Hematopoietic multipotent progenitor cell treated with erythropoietin and hydrocortisone succinate and interleukin-3 and kit ligand, for 8 days (in vitro differentiated cells): Measurements from ENCODE around the gene PCDHB4.
"Not testable (repeated sequence)": the region's sequence is repeated elsewhere in the genome, so short reads cannot be mapped to it uniquely, and the experiment has no call there.

ENCODE experiments used
- DNase-seq: peaks from one replicate; pipeline ENCODE4 v3.0.0-alpha.2; 2015

PCDHB4 gene

DNA sequence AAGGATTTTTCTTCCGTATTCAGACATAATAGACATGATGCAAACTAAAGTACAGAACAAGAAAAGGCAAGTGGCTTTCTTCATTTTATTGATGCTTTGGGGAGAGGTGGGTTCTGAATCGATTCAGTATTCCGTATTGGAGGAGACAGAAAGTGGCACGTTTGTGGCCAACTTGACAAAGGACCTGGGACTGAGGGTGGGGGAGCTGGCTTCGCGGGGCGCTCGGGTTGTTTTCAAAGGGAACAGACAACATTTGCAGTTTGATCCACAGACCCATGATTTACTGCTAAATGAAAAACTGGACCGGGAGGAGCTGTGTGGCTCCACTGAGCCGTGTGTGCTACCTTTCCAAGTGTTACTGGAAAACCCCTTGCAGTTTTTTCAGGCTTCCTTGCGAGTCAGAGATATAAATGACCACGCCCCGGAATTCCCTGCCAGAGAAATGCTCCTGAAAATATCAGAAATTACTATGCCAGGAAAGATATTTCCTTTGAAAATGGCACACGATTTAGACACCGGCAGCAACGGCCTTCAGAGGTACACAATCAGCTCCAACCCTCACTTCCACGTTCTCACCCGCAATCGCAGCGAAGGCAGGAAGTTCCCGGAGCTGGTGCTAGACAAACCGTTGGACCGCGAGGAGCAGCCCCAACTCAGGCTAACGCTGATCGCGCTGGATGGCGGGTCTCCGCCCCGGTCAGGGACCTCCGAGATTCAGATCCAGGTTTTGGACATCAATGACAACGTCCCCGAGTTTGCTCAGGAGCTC is 28.8 kb downstream of the PCDHB4 start:
- DNase-seq, result no peak

DNA sequence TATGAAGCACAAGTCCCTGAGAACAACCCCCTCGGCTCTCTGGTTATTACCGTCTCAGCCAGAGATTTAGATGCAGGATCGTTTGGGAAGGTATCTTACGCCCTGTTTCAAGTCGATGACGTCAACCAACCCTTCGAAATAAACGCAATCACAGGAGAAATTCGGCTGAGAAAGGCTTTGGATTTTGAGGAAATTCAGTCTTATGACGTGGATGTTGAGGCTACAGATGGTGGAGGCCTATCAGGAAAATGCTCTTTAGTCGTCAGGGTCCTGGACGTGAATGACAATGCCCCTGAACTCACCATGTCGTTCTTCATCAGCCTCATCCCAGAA is 29.3 kb downstream of the PCDHB4 start:
- no peak for DNase-seq

DNA sequence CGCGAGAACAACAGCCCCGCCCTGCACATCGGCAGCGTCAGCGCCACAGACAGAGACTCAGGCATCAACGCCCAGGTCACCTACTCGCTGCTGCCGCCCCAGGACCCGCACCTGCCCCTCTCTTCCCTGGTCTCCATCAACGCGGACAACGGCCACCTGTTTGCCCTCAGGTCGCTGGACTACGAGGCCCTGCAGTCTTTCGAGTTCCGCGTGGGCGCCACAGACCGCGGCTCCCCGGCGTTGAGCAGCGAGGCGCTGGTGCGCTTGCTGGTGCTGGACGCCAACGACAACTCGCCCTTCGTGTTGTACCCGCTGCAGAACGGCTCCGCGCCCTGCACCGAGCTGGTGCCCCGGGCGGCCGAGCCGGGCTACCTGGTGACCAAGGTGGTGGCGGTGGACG is 30.0 kb downstream of the PCDHB4 start:
- not testable (repeated sequence) for DNase-seq

DNA sequence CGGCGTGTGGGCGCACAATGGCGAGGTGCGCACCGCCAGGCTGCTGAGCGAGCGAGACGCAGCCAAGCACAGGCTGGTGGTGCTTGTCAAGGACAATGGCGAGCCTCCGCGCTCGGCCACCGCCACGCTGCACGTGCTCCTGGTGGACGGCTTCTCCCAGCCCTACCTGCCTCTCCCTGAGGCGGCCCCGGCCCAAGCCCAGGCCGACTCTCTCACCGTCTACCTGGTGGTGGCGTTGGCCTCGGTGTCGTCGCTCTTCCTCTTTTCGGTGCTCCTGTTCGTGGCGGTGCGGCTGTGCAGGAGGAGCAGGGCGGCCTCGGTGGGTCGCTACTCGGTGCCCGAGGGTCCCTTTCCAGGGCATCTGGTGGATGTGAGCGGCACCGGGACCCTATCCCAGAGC is 30.5 kb downstream of the PCDHB4 start:
- not testable (repeated sequence) for DNase-seq

DNA sequence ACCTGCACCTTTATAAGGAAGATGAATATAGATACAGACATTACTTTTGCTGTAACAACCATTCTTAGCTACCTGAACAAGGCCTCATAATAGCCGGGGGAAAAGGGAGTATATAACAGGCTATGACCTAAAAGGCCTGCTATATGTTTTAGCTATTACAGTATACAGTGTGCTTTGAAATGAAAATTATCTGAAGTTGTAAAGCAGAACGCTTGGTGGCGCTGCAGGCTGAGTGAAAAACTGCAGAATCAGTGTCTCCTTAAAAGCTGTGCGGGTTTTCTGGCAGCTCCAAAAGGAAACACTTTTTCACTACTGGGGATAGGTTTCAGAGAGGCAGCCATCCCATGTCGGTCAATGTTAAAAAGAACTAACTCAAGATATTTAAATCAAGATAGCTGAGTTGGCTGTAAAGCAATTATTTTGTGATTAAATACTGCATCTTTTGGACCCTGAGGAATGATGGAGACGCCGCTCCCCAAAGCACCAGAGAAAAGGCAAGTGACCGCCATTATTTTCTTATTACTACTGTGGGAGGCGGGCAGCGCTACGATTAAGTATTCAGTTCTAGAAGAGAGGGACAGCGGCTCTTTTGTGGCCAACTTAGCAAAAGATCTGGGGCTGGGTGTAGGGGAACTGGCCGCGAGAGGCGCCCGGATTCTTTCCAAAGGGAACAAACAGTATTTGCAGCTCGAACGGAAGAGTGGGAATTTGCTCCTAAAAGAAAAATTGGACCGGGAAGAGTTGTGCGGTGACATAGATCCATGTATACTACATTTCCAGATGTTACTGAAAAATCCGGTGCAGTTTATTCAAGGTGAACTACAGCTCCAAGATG is 34.1 kb downstream of the PCDHB4 start:
- no peak for DNase-seq

DNA sequence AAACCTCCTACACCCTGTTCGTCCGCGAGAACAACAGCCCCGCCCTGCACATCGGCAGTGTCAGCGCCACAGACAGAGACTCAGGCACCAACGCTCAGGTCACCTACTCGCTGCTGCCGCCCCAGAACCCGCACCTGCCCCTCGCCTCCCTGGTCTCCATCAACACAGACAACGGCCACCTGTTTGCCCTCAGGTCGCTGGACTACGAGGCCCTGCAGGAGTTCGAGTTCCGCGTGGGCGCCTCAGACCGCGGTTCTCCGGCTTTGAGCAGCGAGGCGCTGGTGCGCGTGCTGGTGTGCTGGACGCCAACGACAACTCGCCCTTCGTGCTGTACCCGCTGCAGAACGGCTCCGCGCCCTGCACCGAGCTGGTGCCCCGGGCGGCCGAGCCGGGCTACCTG is 35.7 kb downstream of the PCDHB4 start:
- DNase-seq, result not testable (repeated sequence)

DNA sequence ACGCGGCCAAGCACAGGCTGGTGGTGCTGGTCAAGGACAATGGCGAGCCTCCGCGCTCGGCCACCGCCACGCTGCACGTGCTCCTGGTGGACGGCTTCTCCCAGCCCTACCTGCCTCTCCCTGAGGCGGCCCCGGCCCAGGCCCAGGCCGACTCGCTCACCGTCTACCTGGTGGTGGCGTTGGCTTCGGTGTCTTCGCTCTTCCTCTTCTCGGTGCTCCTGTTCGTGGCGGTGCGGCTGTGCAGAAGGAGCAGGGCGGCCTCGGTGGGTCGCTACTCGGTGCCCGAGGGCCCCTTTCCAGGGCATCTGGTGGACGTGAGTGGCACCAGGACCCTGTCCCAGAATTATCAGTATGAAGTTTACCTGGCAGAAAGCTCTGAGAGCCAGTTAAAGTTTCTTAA is 36.3 kb downstream of the PCDHB4 start:
- not testable (repeated sequence) for DNase-seq

DNA sequence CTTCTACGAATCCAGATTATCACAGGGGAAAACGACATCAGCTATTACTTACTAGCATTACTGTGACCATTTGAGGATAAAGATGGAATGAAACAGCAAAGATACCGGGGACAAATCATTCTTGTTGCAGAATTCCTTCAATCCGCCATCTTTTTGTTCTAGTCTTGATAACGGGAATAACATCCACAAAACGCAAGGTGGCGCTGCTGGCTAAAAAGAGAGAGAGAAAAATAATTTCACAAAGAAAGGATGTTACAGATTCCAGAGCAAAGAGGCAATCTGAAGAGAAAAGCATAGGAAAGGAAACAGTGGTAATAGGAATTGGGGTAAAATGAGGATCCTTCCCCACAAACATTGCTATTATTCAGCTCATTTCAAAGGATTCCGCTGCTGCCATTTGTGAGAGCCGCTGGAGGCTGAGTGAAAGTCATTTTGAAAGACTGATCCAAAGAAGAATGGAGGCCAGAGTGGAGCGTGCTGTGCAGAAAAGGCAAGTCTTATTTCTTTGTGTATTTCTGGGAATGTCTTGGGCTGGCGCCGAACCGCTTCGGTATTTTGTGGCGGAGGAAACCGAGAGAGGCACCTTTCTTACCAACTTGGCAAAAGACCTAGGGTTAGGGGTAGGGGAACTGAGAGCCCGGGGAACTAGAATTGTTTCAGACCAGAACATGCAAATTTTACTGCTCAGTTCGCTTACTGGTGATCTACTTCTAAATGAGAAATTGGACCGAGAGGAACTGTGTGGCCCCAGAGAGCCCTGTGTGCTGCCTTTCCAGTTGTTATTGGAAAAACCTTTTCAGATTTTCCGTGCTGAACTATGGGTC is 51.0 kb downstream of the PCDHB4 start, which contains the start of gene PCDHB7:
PCDHB7 (plus strand) TSS at position 264 of the 824 bp plus-strand sequence; CDS start at position 456, 192 bp downstream.
- peak; percentile 29 for DNase-seq

DNA sequence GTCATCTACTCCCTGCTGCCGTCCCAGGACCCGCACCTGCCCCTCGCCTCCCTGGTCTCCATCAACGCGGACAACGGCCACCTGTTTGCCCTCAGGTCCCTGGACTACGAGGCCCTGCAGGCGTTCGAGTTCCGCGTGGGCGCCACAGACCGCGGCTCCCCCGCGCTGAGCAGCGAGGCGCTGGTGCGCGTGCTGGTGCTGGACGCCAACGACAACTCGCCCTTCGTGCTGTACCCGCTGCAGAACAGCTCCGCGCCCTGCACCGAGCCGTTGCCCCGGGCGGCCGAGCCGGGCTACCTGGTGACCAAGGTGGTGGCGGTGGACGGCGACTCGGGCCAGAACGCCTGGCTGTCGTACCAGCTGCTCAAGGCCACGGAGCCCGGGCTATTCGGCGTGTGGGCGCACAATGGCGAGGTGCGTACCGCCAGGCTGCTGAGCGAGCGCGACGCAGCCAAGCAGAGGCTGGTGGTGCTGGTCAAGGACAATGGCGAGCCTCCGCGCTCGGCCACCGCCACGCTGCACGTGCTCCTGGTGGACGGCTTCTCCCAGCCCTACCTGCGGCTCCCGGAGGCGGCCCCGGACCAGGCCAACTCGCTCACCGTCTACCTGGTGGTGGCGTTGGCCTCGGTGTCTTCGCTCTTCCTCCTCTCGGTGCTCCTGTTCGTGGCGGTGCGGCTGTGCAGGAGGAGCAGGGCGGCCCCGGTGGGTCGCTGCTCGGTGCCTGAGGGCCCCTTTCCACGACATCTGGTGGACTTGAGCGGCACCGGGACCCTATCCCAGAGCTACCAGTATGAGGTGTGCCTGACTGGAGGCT is 52.9 kb downstream of the PCDHB4 start:
- not testable (repeated sequence) for DNase-seq
